ENCODE data around the gene IL1RN.

The IL1RN gene, protein sequence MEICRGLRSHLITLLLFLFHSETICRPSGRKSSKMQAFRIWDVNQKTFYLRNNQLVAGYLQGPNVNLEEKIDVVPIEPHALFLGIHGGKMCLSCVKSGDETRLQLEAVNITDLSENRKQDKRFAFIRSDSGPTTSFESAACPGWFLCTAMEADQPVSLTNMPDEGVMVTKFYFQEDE

DNA sequence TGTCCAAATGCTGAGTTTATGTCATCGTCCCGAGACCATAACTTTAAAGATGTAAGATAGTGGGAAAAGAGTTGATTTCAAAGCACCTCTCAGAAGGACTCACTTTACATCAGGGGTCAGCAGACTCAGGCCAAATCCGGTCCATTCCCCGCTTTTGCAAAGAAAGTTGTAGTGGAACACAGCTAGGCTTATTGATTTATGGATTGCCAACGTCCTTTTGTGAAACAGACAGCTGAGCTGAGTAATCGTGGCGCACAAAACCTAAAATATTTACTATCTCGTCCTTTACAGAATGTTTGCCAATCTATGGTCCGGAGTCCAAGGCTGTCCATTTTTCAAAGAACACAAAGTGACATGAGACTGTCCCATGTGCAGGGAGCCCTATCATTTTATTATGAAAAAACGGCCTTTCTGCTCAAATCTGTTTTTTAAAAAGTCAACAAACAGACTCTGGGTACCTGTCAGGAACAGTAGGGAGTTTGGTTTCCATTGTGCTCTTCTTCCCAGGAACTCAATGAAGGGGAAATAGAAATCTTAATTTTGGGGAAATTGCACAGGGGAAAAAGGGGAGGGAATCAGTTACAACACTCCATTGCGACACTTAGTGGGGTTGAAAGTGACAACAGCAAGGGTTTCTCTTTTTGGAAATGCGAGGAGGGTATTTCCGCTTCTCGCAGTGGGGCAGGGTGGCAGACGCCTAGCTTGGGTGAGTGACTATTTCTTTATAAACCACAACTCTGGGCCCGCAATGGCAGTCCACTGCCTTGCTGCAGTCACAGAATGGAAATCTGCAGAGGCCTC is at the start of gene IL1RN:
IL1RN (plus strand) TSS at position 754 of the 801 bp plus-strand sequence; CDS start at position 781, 27 bp downstream.
- H3K4me3 Mint-ChIP-seq: peak within 1 kb of the TSS; percentile 84
- H3K27ac Mint-ChIP-seq: peak within 1 kb of the TSS; percentile 95
- H3K4me1 Mint-ChIP-seq (ENCODE audit: low read depth): peaks cover 93% of the 10 kb centered on the region
- peaks cover 44% of the 10 kb centered on the region for H3K36me3 Mint-ChIP-seq (ENCODE audit: low read depth)
- H3K27me3 Mint-ChIP-seq: no peaks in the 10 kb centered on the region
- H3K9me3 Mint-ChIP-seq: no peaks in the 10 kb centered on the region
- intact Hi-C loops (cut with micrococcal nuclease): no loop called here

- H3K27me3 Mint-ChIP-seq: peaks cover 9% of the 10 kb centered on the region
- intact Hi-C loops (cut with micrococcal nuclease): no loop called here
- H3K27ac Mint-ChIP-seq: no peak overlapping the region
- no peaks in the 10 kb centered on the region for H3K36me3 Mint-ChIP-seq (ENCODE audit: low read depth)
- peaks cover 61% of the 10 kb centered on the region for H3K4me1 Mint-ChIP-seq (ENCODE audit: low read depth)
- no peaks in the 10 kb centered on the region for H3K9me3 Mint-ChIP-seq
- H3K4me3 Mint-ChIP-seq: no peak overlapping the region
Measured at GRCh38 chr2:113077921-113078320, 49.5 kb upstream of the IL1RN start.

DNA sequence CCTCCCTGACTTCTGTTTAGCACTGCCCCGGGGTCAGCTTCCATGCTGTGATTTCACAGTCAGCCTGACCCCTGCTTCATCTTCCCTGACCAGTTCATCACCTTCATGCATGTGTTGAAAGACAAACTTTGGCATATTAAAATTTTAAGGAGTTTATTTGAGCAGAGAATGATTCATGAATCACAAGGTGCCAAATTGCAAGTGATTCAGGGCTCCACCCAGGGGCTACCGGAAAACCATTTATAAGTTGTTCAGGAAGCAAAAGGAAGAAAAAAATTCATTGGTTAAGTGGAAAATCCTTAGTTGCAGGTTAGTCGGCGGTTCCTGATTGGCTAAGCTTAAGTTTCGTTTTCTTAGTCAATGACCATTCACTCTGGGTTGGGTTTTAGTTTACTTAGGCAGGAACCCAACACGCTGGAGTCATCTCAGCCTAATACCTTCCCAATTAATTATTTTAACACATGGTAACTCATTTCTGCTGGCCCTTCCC is 49.0 kb upstream of the IL1RN start:
- H3K36me3 Mint-ChIP-seq (ENCODE audit: low read depth): no peaks in the 10 kb centered on the region
- H3K27me3 Mint-ChIP-seq: peaks cover 9% of the 10 kb centered on the region
- H3K4me3 Mint-ChIP-seq: no peak overlapping the region
- no peaks in the 10 kb centered on the region for H3K9me3 Mint-ChIP-seq
- peaks cover 65% of the 10 kb centered on the region for H3K4me1 Mint-ChIP-seq (ENCODE audit: low read depth)
- intact Hi-C loops (cut with micrococcal nuclease): no loop called here
- no peak overlapping the region for H3K27ac Mint-ChIP-seq

- H3K9me3 Mint-ChIP-seq: no peaks in the 10 kb centered on the region
- H3K27me3 Mint-ChIP-seq: peaks cover 9% of the 10 kb centered on the region
- H3K4me3 Mint-ChIP-seq: no peak overlapping the region
- intact Hi-C loops (cut with micrococcal nuclease): no loop called here
- no peak overlapping the region for H3K27ac Mint-ChIP-seq
- peaks cover 69% of the 10 kb centered on the region for H3K4me1 Mint-ChIP-seq (ENCODE audit: low read depth)
- no peaks in the 10 kb centered on the region for H3K36me3 Mint-ChIP-seq (ENCODE audit: low read depth)
Measured at GRCh38 chr2:113079131-113079530, 48.3 kb upstream of the IL1RN start.

DNA sequence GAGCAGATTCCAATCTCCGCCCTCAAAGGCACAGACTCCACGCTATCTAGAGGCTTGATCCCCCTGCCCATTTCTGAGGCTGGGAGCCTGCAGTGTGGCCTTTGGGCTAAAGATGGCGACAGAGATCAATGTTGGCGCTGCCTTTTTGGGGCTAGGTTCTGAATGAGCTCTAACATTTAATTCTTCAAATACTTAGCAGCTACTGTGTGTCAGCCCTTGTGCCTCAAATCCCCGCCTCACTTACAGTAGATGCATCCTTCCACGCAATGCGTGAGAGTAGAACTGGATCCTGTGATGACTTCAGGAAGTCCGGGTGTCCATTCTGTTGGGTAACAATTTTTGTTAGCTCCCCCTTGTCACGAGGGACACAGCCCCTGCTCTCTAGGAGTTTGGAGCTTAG is 47.3 kb upstream of the IL1RN start:
- intact Hi-C loops (cut with micrococcal nuclease): loop anchor here (1.0 to 5.0 kb wide), 2 partner anchors 57 to 312 kb away; no protein-coding TSS in a partner anchor
- Mint-ChIP-seq H3K4me1 (ENCODE audit: low read depth) (peaks cover 77% of the 10 kb centered on the region), H3K4me3 (no peak overlapping the region), H3K36me3 (ENCODE audit: low read depth) (no peaks in the 10 kb centered on the region), H3K9me3 (no peaks in the 10 kb centered on the region), H3K27me3 (peaks cover 4% of the 10 kb centered on the region), H3K27ac (no peak overlapping the region)

- no peak overlapping the region for H3K4me3 Mint-ChIP-seq
- no peaks in the 10 kb centered on the region for H3K9me3 Mint-ChIP-seq
- no peaks in the 10 kb centered on the region for H3K36me3 Mint-ChIP-seq (ENCODE audit: low read depth)
- intact Hi-C loops (cut with micrococcal nuclease): loop anchor here (1.0 to 5.0 kb wide), 2 partner anchors 118 to 311 kb away; no protein-coding TSS in a partner anchor
- H3K27ac Mint-ChIP-seq: no peak overlapping the region
- peaks cover 8% of the 10 kb centered on the region for H3K27me3 Mint-ChIP-seq
- peaks cover 77% of the 10 kb centered on the region for H3K4me1 Mint-ChIP-seq (ENCODE audit: low read depth)
Measured at GRCh38 chr2:113081488-113082210, 45.7 kb upstream of the IL1RN start.

GRCh38 chr2:113083296-113083695 is 44.1 kb upstream of the IL1RN start:
- intact Hi-C loops (cut with micrococcal nuclease): loop anchor here (5.0 kb wide), 1 partner anchor 309 kb away; no protein-coding TSS in a partner anchor

DNA sequence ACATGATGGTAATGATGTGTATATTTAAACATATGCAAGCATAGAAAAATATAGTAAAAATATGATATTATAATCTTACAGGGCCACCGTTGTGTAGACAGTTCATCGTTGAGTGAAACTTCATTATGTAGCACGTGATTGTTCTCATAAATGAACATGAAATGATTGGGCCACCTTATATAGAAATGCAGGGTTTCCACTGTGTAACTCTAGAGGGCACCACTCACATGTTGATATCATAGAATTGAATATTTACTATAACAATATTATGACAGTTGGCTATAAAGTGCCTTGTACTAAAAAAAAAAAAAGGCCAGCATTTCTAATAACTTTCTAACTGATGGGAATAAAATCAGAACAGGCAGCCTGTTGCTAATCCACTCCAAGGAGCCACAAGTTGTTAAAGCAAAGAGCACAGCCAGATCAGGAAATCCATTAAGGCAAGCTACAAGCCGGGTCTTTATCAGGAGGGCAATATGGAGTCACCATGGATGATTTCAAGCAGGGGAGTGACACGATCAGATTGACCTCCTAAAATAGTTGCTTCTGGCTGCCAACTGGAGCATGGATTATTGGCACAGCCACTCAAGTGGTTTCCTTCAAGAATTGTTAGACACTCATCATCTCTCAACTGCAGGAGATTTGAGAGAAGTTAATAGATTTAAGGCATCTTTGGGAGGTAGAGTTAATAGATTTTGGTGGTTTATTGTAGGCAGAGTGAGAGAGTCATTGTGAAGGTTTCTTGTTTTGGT is 43.0 kb upstream of the IL1RN start:
- Mint-ChIP-seq H3K4me1 (ENCODE audit: low read depth) (peaks cover 55% of the 10 kb centered on the region), H3K27ac (peak overlapping the region; percentile 37), H3K36me3 (ENCODE audit: low read depth) (no peaks in the 10 kb centered on the region), H3K4me3 (no peak overlapping the region), H3K27me3 (peaks cover 8% of the 10 kb centered on the region), H3K9me3 (no peaks in the 10 kb centered on the region)
- intact Hi-C loops (cut with micrococcal nuclease): loop anchor here (5.0 kb wide), 1 partner anchor 308 kb away; no protein-coding TSS in a partner anchor

More at GRCh38 chr2:113083296-113083695, 44.1 kb upstream of the IL1RN start:
- peak overlapping the region; percentile 84 for H3K27ac Mint-ChIP-seq
- H3K27me3 Mint-ChIP-seq: peaks cover 8% of the 10 kb centered on the region
- H3K9me3 Mint-ChIP-seq: no peaks in the 10 kb centered on the region
- no peaks in the 10 kb centered on the region for H3K36me3 Mint-ChIP-seq (ENCODE audit: low read depth)
- peak overlapping the region; percentile 14 for H3K4me3 Mint-ChIP-seq
- peaks cover 61% of the 10 kb centered on the region for H3K4me1 Mint-ChIP-seq (ENCODE audit: low read depth)

GRCh38 chr2:113085542-113085941 is 41.9 kb upstream of the IL1RN start:
- Mint-ChIP-seq H3K4me3 (no peak overlapping the region), H3K27me3 (peaks cover 8% of the 10 kb centered on the region), H3K36me3 (ENCODE audit: low read depth) (no peaks in the 10 kb centered on the region), H3K9me3 (no peaks in the 10 kb centered on the region), H3K27ac (peak overlapping the region; percentile 37), H3K4me1 (ENCODE audit: low read depth) (peaks cover 46% of the 10 kb centered on the region)
- intact Hi-C loops (cut with micrococcal nuclease): no loop called here

GRCh38 chr2:113088213-113088992 is 39.0 kb upstream of the IL1RN start:
- peaks cover 23% of the 10 kb centered on the region for H3K4me1 Mint-ChIP-seq (ENCODE audit: low read depth)
- H3K27me3 Mint-ChIP-seq: peaks cover 8% of the 10 kb centered on the region
- H3K27ac Mint-ChIP-seq: no peak overlapping the region
- H3K36me3 Mint-ChIP-seq (ENCODE audit: low read depth): no peaks in the 10 kb centered on the region
- H3K9me3 Mint-ChIP-seq: no peaks in the 10 kb centered on the region
- no peak overlapping the region for H3K4me3 Mint-ChIP-seq
- intact Hi-C loops (cut with micrococcal nuclease): no loop called here

DNA sequence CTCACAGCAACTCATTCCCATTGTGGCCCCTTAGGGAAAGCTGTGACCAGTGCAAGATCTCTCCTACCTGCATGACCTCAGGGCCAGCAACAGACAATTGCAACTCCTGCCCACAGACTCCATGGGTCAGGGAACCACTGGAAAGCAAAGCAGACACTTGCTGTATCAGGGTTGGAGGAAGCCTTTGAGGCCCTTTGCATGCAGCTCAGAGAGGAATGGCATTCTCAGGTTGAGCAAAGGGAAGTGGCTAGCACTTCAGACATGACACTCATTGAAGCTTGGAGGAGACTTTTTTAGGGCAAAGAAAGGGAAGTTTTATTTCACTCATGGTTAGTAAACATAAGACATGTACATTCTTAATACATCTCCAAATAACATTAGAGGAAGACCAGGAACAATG is 37.5 kb upstream of the IL1RN start:
- Mint-ChIP-seq H3K27me3 (peaks cover 8% of the 10 kb centered on the region), H3K9me3 (peaks cover 2% of the 10 kb centered on the region), H3K4me1 (ENCODE audit: low read depth) (peaks cover 18% of the 10 kb centered on the region), H3K4me3 (no peak overlapping the region), H3K36me3 (ENCODE audit: low read depth) (no peaks in the 10 kb centered on the region), H3K27ac (no peak overlapping the region)
- intact Hi-C loops (cut with micrococcal nuclease): no loop called here

GRCh38 chr2:113091231-113091896 is 36.0 kb upstream of the IL1RN start:
- intact Hi-C loops (cut with micrococcal nuclease): no loop called here
- Mint-ChIP-seq H3K9me3 (peaks cover 9% of the 10 kb centered on the region), H3K4me1 (ENCODE audit: low read depth) (peaks cover 20% of the 10 kb centered on the region), H3K27ac (no peak overlapping the region), H3K27me3 (peaks cover 2% of the 10 kb centered on the region), H3K36me3 (ENCODE audit: low read depth) (no peaks in the 10 kb centered on the region), H3K4me3 (no peak overlapping the region)

Data from dendritic cell treated with granulocyte-macrophage colony-stimulating factor and Interleukin-4, amounts not matched to agents 40 ng/mL and 50 ng/mL, for 4 days (primary cell).